Measurements from ENCODE around the gene APOC4. TPM values are rescaled to one million over a fixed set of nuclear protein-coding genes. Genes with fewer than 3 reads are reported as not detected.

APOC4 gene
- total RNA-seq, 2 donors from 2014 or later, result not detected

GRCh38 chr19:44897835-44898234 lies 44.2 kb upstream of the APOC4 start:
- Histone ChIP-seq H3K27me3 (no peaks in the 10 kb centered on the region), H3K9me3 (no peaks in the 10 kb centered on the region), H3K4me3 (no peak overlapping the region), H3K36me3 (peaks cover 10% of the 10 kb centered on the region), H3K4me1 (no peaks in the 10 kb centered on the region), H3K9ac (ENCODE audit: low read depth in 2 of 2, low read length in 2 of 2) (no peak overlapping the region), H3K27ac (no peak overlapping the region)
- no peak for DNase-seq
- TF ChIP-seq CTCF (IDR thresholded peaks at IDR 0.05), result no peak
- intact Hi-C loops (cut with DNase I), result no loop called here

DNA sequence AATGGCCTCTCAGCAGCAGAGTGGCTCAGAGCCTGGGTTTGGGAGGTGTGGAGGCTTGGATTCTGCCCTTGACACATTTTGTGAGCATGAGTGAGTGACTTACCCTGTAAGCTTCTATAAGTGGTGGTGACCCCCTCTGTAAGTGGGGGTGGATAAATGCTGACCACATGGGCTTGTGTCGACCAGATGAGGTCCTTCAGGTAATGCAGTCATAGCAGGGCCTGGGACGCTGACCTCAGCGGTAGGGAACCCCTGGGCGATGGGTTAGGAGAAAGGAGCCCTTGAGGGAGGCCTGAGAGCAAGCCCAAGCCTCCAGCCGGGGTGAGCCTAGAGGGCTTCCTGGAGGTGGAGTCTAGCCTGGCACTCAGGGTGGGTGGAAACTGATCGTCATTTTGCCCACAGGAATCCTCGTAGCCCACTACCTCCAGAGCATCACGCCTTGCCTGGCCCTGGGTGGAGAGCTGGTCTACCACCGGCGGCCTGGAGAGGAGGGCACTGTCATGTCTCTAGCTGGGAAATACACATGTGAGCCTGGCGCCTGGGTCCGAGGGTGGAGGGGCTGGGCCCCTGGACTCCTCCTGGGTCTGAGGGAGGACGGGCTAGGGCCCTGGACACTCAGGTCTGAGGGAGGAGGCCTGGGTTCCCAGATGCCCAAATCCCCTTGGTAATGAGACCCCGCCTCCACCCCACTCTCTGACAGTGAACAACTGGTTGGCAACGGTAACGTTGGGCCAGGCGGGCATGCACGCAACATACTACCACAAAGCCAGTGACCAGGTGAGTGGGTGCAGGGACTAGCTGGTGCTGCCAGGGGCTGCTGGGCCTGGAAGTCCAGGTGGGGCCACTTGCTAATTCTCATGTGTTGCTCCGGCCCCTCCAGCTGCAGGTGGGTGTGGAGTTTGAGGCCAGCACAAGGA lies 41.5 kb upstream of the APOC4 start:
- H3K9ac ChIP-seq (ENCODE audit: low read depth in 2 of 2, low read length in 2 of 2), result no peak overlapping the region
- no peaks in the 10 kb centered on the region for H3K4me1 ChIP-seq
- peaks cover 3% of the 10 kb centered on the region for H3K27me3 ChIP-seq
- DNase-seq, result no peak
- no peaks in the 10 kb centered on the region for H3K36me3 ChIP-seq
- no peak overlapping the region for H3K4me3 ChIP-seq
- intact Hi-C loops (cut with DNase I), result no loop called here
- TF ChIP-seq CTCF (IDR thresholded peaks at IDR 0.05), result no peak
- no peak overlapping the region for H3K27ac ChIP-seq
- no peaks in the 10 kb centered on the region for H3K9me3 ChIP-seq

DNA sequence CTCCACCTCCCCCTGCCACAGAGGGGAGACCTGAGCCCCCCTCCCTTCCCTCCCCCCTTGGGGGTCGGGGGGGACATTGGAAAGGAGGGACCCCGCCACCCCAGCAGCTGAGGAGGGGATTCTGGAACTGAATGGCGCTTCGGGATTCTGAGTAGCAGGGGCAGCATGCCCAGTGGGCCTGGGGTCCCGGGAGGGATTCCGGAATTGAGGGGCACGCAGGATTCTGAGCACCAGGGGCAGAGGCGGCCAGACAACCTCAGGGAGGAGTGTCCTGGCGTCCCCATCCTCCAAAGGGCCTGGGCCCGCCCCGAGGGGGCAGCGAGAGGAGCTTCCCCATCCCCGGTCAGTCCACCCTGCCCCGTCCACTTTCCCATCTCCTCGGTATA lies 38.8 kb upstream of the APOC4 start:
- Histone ChIP-seq H3K4me1 (no peaks in the 10 kb centered on the region), H3K9ac (ENCODE audit: low read depth in 2 of 2, low read length in 2 of 2) (no peak overlapping the region), H3K36me3 (no peaks in the 10 kb centered on the region), H3K27me3 (peaks cover 8% of the 10 kb centered on the region), H3K27ac (no peak overlapping the region), H3K4me3 (no peak overlapping the region), H3K9me3 (no peaks in the 10 kb centered on the region)
- TF ChIP-seq CTCF (IDR thresholded peaks at IDR 0.05), result no peak
- intact Hi-C loops (cut with DNase I), result loop anchor here (2.0 kb wide), 1 partner anchor 48 kb away; no protein-coding TSS in a partner anchor
- DNase-seq, result no peak

GRCh38 chr19:44903602-44904425 lies 38.2 kb upstream of the APOC4 start:
- Histone ChIP-seq H3K9me3 (no peaks in the 10 kb centered on the region), H3K4me3 (no peak overlapping the region), H3K27ac (no peak overlapping the region), H3K9ac (ENCODE audit: low read depth in 2 of 2, low read length in 2 of 2) (no peak overlapping the region), H3K36me3 (no peaks in the 10 kb centered on the region), H3K4me1 (no peaks in the 10 kb centered on the region), H3K27me3 (peaks cover 8% of the 10 kb centered on the region)
- DNase-seq, result peak; percentile 79
- peak; percentile 97 for TF ChIP-seq CTCF (IDR thresholded peaks at IDR 0.05)
- intact Hi-C loops (cut with DNase I), result loop anchor here (2.0 kb wide), 1 partner anchor 47 kb away; no protein-coding TSS in a partner anchor

DNA sequence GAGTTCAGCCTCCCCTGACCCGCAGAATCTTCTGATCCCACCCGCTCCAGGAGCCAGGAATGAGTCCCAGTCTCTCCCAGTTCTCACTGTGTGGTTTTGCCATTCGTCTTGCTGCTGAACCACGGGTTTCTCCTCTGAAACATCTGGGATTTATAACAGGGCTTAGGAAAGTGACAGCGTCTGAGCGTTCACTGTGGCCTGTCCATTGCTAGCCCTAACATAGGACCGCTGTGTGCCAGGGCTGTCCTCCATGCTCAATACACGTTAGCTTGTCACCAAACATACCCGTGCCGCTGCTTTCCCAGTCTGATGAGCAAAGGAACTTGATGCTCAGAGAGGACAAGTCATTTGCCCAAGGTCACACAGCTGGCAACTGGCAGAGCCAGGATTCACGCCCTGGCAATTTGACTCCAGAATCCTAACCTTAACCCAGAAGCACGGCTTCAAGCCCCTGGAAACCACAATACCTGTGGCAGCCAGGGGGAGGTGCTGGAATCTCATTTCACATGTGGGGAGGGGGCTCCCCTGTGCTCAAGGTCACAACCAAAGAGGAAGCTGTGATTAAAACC lies 37.5 kb upstream of the APOC4 start:
- no peak overlapping the region for H3K9ac ChIP-seq (ENCODE audit: low read depth in 2 of 2, low read length in 2 of 2)
- no peaks in the 10 kb centered on the region for H3K36me3 ChIP-seq
- no peak for DNase-seq
- H3K27ac ChIP-seq, result no peak overlapping the region
- intact Hi-C loops (cut with DNase I), result no loop called here
- H3K9me3 ChIP-seq, result no peaks in the 10 kb centered on the region
- no peak for TF ChIP-seq CTCF (IDR thresholded peaks at IDR 0.05)
- no peaks in the 10 kb centered on the region for H3K4me1 ChIP-seq
- no peak overlapping the region for H3K4me3 ChIP-seq
- H3K27me3 ChIP-seq, result peaks cover 8% of the 10 kb centered on the region

All from colonic mucosa (tissue), 4 donors.